Effector memory CD4-positive, alpha-beta T cell (primary cell): ENCODE measurements around the gene FYN.

Experiments
- DNase-seq, 3 donors: peaks; one replicate each; pipeline ENCODE4 v3.0.0-alpha.2; 2020
- H3K27ac ChIP-seq: 2 replicates; pipeline ENCODE4 v1.7.0; 2013; ENCODE audit warnings: mild to moderate bottlenecking, low read length, moderate library complexity; ENCODE audit not compliant: insufficient read depth, poor library complexity, severe bottlenecking
- H3K27me3 ChIP-seq: replicated peaks from 2 replicates; pipeline ENCODE4 v1.7.0; 2013; ENCODE audit warnings: mild to moderate bottlenecking, low read length; ENCODE audit not compliant: insufficient read depth, control insufficient read depth, poor library complexity, severe bottlenecking
- H3K36me3 ChIP-seq: 2 replicates; pipeline ENCODE4 v1.7.0; 2013; ENCODE audit warnings: mild to moderate bottlenecking, low read length, moderate library complexity; ENCODE audit not compliant: control insufficient read depth, insufficient read depth
- H3K4me1 ChIP-seq: 2 replicates; pipeline ENCODE4 v1.7.0; 2013; ENCODE audit warnings: low read length, mild to moderate bottlenecking; ENCODE audit not compliant: control insufficient read depth, insufficient read depth, poor library complexity, severe bottlenecking
- H3K4me3 ChIP-seq: 2 replicates; pipeline ENCODE4 v1.7.0; 2013; ENCODE audit warnings: low read length, low read depth, mild to moderate bottlenecking; ENCODE audit not compliant: insufficient read depth, poor library complexity, severe bottlenecking
- H3K9me3 ChIP-seq: 2 replicates; pipeline ENCODE4 v1.7.0; 2013; ENCODE audit warnings: mild to moderate bottlenecking, low read length, moderate library complexity; ENCODE audit not compliant: control insufficient read depth

FYN gene

GRCh38 chr6:111775145-111775922 lies 97.9 kb downstream of the FYN start:
- no peak overlapping the region for H3K4me3 ChIP-seq
- peaks cover 37% of the 10 kb centered on the region for H3K4me1 ChIP-seq
- DNase-seq = no peak
- peak overlapping the region; percentile 32 for H3K27ac ChIP-seq
- no peaks in the 10 kb centered on the region for H3K9me3 ChIP-seq
- H3K36me3 ChIP-seq = peaks cover 4% of the 10 kb centered on the region
- no peaks in the 10 kb centered on the region for H3K27me3 ChIP-seq

GRCh38 chr6:111774346-111774703 lies 98.9 kb downstream of the FYN start:
- peaks cover 37% of the 10 kb centered on the region for H3K4me1 ChIP-seq
- peaks cover 4% of the 10 kb centered on the region for H3K36me3 ChIP-seq

GRCh38 chr6:111773501-111774345 lies 99.5 kb downstream of the FYN start:
- Histone ChIP-seq H3K27ac (peak overlapping the region; percentile 40), H3K36me3 (peaks cover 4% of the 10 kb centered on the region), H3K4me1 (peaks cover 34% of the 10 kb centered on the region), H3K9me3 (no peaks in the 10 kb centered on the region), H3K4me3 (no peak overlapping the region), H3K27me3 (no peaks in the 10 kb centered on the region)
- no peak for DNase-seq

More at GRCh38 chr6:111774346-111774703, 98.9 kb downstream of the FYN start:
- no peaks in the 10 kb centered on the region for H3K27me3 ChIP-seq
- H3K27ac ChIP-seq = peak overlapping the region; percentile 40
- H3K9me3 ChIP-seq = no peaks in the 10 kb centered on the region
- no peak overlapping the region for H3K4me3 ChIP-seq
- DNase-seq = no peak

DNA sequence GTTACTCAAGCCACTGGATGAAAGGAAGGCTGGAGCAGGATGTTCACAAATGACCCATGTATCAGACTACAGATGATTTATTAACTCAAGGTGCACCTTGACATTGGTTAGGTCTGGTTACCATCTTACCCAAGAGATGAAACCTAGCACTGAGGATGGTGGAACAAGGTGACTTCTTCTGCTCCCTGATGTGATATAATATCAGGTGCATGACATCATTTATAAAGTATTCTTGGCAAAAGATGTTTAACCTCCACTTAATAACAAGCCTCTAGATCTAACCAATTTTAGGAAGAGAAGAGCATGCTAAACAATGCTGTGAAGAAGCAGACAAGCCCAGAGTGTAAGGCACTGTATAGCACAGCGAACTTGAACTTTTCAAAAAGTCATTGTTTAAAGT lies 100.9 kb downstream of the FYN start:
- Histone ChIP-seq H3K4me3 (no peak overlapping the region), H3K9me3 (no peaks in the 10 kb centered on the region), H3K27me3 (no peaks in the 10 kb centered on the region), H3K4me1 (peaks cover 29% of the 10 kb centered on the region), H3K27ac (no peak overlapping the region), H3K36me3 (peaks cover 4% of the 10 kb centered on the region)
- DNase-seq = no peak

DNA sequence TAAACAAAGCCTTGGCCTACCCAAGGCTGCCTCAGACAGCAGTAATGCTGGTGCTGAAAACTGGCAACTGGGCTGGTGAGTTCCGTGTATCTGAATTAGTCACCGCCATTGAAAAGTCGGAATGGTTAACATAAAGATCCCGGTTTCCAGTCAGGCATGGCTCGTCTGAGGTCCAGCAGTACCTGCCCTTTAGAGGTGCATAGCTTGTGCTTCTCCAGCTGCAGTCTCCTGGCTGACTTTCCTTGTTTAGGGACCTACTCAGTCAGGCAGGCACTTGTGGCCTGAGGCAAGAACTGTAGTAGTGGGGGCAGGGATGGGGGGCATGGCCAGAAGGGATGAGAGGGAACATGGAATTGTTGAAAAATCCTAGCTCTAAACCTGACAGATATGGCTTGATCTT lies 101.6 kb downstream of the FYN start:
- Histone ChIP-seq H3K4me1 (peaks cover 33% of the 10 kb centered on the region), H3K27ac (no peak overlapping the region), H3K27me3 (no peaks in the 10 kb centered on the region), H3K4me3 (no peak overlapping the region), H3K36me3 (peaks cover 4% of the 10 kb centered on the region), H3K9me3 (no peaks in the 10 kb centered on the region)
- no peak for DNase-seq

GRCh38 chr6:111771094-111771432 lies 102.2 kb downstream of the FYN start:
- H3K9me3 ChIP-seq = no peaks in the 10 kb centered on the region
- no peak for DNase-seq
- peaks cover 4% of the 10 kb centered on the region for H3K36me3 ChIP-seq
- H3K27ac ChIP-seq = no peak overlapping the region
- no peaks in the 10 kb centered on the region for H3K27me3 ChIP-seq
- H3K4me1 ChIP-seq = peaks cover 36% of the 10 kb centered on the region
- H3K4me3 ChIP-seq = no peak overlapping the region

DNA sequence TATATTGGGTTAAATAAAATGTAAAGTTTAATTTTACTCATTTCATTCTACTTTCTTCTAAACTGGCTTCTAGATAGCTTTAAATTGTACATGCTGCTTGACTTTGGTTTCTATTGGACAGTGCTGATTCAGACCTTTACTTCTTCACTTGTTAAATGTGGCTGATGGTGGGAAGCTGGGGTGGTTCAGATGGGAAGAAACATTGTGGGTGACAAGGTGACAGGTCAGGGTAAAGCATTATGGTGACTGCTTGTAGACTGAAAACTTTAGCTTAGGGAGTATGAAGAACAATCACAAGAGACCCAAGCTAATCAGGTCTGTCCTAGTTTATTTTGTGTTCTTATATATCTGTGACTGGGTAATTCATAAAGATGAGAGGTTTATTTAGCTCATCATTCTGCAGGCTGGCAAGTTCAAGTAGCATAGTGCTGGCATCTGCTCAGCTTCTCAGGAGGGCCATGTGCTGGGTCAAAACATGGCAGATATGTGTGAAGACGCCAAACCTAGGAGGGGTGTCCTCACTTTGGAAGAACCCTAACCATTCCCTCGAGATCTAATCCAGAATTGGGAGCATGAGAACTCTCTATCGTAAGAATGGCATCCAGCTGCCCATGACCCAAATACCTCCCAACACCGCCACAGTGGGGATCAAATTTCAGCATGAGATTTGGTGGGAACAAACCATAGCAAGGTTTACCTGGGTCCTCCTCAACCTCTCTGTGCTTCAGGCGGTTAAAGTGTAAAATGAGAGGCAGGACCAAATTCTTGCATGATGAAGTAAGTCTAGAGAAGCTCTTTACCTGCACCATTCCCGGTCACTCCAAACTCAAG lies 102.8 kb downstream of the FYN start:
- Histone ChIP-seq H3K4me3 (no peak overlapping the region), H3K27me3 (no peaks in the 10 kb centered on the region), H3K4me1 (peaks cover 36% of the 10 kb centered on the region), H3K27ac (no peak overlapping the region), H3K36me3 (peaks cover 4% of the 10 kb centered on the region), H3K9me3 (no peaks in the 10 kb centered on the region)
- no peak for DNase-seq

DNA sequence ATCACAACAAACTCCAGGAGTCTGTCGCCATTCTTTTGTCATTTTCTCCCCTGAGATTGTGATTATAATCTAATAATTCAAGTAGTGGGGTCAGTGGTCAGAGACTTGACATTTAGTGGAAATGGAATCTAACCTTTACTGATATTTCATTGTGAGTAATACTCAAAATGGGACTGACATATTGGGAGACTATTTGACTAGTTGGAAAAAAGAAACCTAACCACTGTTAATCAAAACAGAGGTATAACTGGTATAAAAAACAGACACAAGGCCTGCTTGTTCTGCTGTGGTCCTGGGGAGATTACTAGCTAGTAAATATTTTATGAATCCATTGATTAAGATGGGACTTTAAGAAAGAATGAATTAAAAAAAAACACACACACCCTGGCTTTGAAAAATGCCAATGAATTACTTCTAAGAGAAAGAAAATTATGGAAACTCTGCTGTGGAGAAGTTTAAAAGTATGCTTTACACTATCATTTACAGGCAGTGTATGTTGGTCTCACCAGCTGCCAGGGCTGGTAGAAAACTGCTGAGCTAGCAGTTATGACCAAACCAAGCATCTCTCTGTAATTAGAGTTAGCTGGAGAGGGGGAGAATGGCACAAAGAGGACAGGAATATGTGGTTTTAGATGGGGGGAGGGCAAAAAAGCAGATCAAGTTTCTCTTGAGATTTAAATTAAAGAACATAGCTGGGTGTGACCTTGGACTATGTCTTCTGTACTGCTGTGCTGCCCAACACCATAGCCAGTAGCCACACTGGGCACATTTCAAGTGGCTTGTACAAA lies 103.7 kb downstream of the FYN start:
- H3K9me3 ChIP-seq = no peaks in the 10 kb centered on the region
- H3K27ac ChIP-seq = no peak overlapping the region
- no peak for DNase-seq
- H3K36me3 ChIP-seq = peaks cover 4% of the 10 kb centered on the region
- H3K4me3 ChIP-seq = no peak overlapping the region
- no peaks in the 10 kb centered on the region for H3K27me3 ChIP-seq
- H3K4me1 ChIP-seq = peaks cover 44% of the 10 kb centered on the region

DNA sequence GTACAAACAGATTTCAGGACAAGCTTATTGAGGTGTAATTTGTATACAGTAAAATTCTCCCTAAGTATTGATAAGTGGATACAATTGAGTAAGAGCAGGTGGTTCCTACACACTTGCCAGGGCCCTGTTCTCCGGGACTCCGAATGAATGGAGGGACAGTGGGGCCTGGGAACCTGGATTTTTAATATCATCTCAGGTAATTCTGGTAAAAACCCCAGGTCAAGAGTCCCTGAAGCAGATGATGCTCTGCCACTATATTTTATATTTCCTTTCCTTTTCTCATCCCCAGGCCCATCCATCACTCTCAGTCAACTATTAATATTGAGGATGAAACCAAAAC lies 104.9 kb downstream of the FYN start:
- peaks cover 52% of the 10 kb centered on the region for H3K4me1 ChIP-seq
- H3K27ac ChIP-seq = peak overlapping the region; percentile 46
- H3K9me3 ChIP-seq = no peaks in the 10 kb centered on the region
- no peak overlapping the region for H3K4me3 ChIP-seq
- no peaks in the 10 kb centered on the region for H3K27me3 ChIP-seq
- peaks cover 4% of the 10 kb centered on the region for H3K36me3 ChIP-seq
- DNase-seq = no peak
